ENCODE results near the gene SUCLG2.

- no peak for TF ChIP-seq CTCF (conservative IDR thresholded peaks at IDR 0.05)
- no peak for TF ChIP-seq EZH2 (IDR thresholded peaks at IDR 0.05; ENCODE audit: low read depth)
Observed at GRCh38 chr3:67472674-67473201, 181.7 kb downstream of the SUCLG2 start.
